Stimulated activated memory B cell treated with anti-CD40 and anti-IgM and Interleukin-4, amounts not matched to agents 10 μg/mL and 1 μg/mL and 100 μg/mL, for 72 hours (primary cell): Measurements from ENCODE around the gene SIRT6.

Source experiments
- ATAC-seq: fragments of 150-1000 bp; cut with Tn5 transposase; 2 replicates; pipeline ENCODE4 v1.10.0; 2021
- H3K27ac Mint-ChIP-seq: one replicate; pipeline ENCODE4 v1.8.0; 2022; ENCODE audit warnings: mild to moderate bottlenecking, mixed read lengths
- H3K27me3 Mint-ChIP-seq: one replicate; pipeline ENCODE4 v1.8.0; 2022; ENCODE audit warnings: mixed read lengths
- H3K36me3 Mint-ChIP-seq: one replicate; pipeline ENCODE4 v1.8.0; 2022; ENCODE audit warnings: mixed read lengths
- H3K4me1 Mint-ChIP-seq: one replicate; pipeline ENCODE4 v1.8.0; 2022; ENCODE audit warnings: mixed read lengths
- H3K4me3 Mint-ChIP-seq: one replicate; pipeline ENCODE4 v1.8.0; 2022; ENCODE audit warnings: mild to moderate bottlenecking, moderate library complexity, mixed read lengths
- H3K9me3 Mint-ChIP-seq: one replicate; pipeline ENCODE4 v1.8.0; 2022; ENCODE audit warnings: mixed read lengths

Gene SIRT6

DNA sequence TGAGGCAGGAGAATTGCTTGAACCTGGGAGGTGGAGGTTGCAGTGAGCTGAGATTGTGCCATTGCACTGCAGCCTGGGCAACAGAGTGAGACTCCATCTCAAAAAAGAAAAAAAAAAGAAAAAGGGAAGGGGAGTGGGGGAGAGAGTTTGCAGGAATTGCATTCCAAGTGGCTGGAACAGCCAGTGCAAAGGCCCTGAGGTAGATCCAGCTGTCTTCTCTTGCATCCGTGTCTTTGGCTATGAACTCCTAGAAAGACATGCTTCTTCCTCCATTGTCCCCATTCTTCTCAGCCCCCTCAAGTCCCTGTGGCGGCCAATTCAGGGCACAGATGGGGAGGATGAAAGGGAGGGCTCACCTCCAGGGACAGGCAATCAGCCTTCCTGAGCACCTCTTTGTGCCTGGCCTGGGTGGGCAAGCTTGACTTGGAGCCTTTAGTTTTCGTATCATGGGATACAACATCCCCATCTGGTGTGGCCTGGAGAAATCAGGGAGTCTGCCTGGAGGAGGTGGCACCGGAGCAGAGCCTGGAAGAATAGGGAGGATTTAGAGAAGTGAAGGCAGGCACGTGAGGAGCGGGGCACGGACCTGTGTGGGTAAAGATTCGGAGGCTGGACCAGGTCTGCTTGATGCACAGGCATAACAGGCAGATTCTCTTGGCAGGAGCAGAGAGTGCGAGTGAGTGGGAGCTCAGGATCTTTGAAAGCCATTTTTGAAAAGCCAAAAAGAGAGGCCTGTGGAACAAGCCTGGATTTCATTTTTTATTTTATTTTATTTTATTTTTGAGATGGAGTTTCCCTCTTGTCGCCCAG is 5.2 kb upstream of the SIRT6 start:
- Mint-ChIP-seq H3K9me3 (no peaks in the 10 kb centered on the region), H3K4me1 (peaks cover 27% of the 10 kb centered on the region), H3K36me3 (no peaks in the 10 kb centered on the region), H3K27ac (no peak overlapping the region), H3K27me3 (peaks cover 10% of the 10 kb centered on the region), H3K4me3 (no peak overlapping the region)
- ATAC-seq: no peak

DNA sequence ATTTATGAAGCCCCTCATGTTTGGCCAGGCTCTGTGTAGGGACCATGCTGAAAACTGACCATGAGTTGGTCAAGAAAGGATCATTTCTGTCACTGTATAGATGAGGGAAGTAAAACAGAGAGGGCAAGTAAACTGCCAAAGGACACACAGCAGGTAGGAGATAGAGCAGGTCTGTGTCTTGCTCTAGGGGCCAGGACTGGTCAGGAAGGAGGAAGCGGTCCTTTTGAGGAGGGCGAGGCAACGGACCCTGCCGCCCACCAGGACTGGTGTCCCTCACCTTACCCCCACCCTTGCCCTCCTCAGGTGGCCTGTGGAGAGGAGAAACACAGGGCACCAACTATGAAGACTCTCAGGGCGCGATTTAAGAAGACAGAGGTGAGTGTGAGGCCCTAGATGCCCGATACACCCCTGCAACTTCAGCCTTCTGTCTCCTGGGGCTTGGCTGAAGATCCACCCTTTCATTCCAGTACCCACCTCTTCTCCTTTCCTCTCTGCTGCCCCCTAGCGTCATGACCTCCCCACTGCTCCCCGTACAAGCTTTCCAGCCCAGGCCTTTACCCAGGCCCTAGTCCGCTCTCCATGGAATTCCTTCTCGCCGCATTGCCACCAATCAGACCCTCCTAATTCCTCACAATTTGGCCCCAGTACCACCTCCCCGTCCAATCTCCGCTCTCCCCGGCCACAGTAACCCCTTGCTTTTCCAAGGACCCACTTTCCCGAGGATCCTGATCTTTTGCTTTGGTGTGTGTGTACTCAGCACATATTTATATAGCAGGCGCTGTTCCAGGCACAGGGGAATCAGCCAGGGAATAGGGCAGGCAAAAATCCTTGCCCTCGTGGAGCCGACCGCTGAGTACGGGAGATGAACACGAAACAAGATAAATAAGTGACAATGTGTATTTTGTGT is 4.0 kb upstream of the SIRT6 start:
- peaks cover under 1% of the 10 kb centered on the region for H3K36me3 Mint-ChIP-seq
- H3K4me3 Mint-ChIP-seq: no peak overlapping the region
- no peaks in the 10 kb centered on the region for H3K9me3 Mint-ChIP-seq
- H3K27ac Mint-ChIP-seq: no peak overlapping the region
- peak; percentile 51 for ATAC-seq
- H3K4me1 Mint-ChIP-seq: peaks cover 36% of the 10 kb centered on the region
- H3K27me3 Mint-ChIP-seq: peaks cover 6% of the 10 kb centered on the region

- no peak overlapping the region for H3K27ac Mint-ChIP-seq
- peaks cover 44% of the 10 kb centered on the region for H3K4me1 Mint-ChIP-seq
- no peaks in the 10 kb centered on the region for H3K9me3 Mint-ChIP-seq
- H3K4me3 Mint-ChIP-seq: no peak overlapping the region
- peaks cover 6% of the 10 kb centered on the region for H3K27me3 Mint-ChIP-seq
- no peak for ATAC-seq
- H3K36me3 Mint-ChIP-seq: peaks cover 6% of the 10 kb centered on the region
Observed at GRCh38 chr19:4185413-4186086, 3.2 kb upstream of the SIRT6 start.

GRCh38 chr19:4184718-4185352 is 2.5 kb upstream of the SIRT6 start:
- ATAC-seq: no peak
- H3K4me3 Mint-ChIP-seq: no peak overlapping the region
- H3K9me3 Mint-ChIP-seq: no peaks in the 10 kb centered on the region
- H3K27me3 Mint-ChIP-seq: peaks cover 6% of the 10 kb centered on the region
- H3K4me1 Mint-ChIP-seq: peaks cover 51% of the 10 kb centered on the region
- H3K27ac Mint-ChIP-seq: no peak overlapping the region
- peaks cover 11% of the 10 kb centered on the region for H3K36me3 Mint-ChIP-seq

- no peak for ATAC-seq
- H3K27ac Mint-ChIP-seq: no peak overlapping the region
Observed at GRCh38 chr19:4183967-4184717, 1.8 kb upstream of the SIRT6 start.

DNA sequence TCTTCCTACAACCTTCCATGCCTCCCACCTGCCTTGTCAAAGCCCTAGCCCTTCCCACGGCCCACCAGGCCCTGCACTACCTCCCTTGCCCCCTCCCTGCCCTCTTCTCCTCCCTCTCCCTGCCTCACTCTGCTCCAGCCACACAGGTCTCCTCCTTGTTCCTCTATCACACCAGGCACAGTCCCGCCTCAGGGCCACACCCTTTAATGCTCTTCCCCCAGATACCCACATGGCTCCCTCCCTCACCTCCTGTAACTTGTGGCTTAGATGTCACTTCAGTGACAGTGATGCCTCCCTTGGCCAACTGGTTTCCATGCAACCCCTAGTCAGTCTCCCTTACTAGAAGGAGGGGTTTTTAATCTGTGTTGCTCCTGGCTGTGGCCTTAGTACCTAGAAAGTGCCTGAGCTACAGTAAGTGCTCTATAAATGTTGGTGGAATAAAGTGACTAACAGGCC is 1.3 kb downstream of the SIRT6 start:
- no peaks in the 10 kb centered on the region for H3K27me3 Mint-ChIP-seq
- H3K4me1 Mint-ChIP-seq: peaks cover 55% of the 10 kb centered on the region
- no peaks in the 10 kb centered on the region for H3K9me3 Mint-ChIP-seq
- no peak for ATAC-seq
- peak overlapping the region; percentile 98 for H3K27ac Mint-ChIP-seq
- peaks cover 39% of the 10 kb centered on the region for H3K36me3 Mint-ChIP-seq
- H3K4me3 Mint-ChIP-seq: peak overlapping the region; percentile 98

More at GRCh38 chr19:4183967-4184717, 1.8 kb upstream of the SIRT6 start:
- Mint-ChIP-seq H3K4me3 (peak overlapping the region; percentile 16), H3K36me3 (peaks cover 18% of the 10 kb centered on the region), H3K4me1 (peaks cover 58% of the 10 kb centered on the region), H3K27me3 (peaks cover 6% of the 10 kb centered on the region), H3K9me3 (no peaks in the 10 kb centered on the region)

- no peak for ATAC-seq
- H3K4me1 Mint-ChIP-seq: peaks cover 46% of the 10 kb centered on the region
- H3K36me3 Mint-ChIP-seq: peaks cover 50% of the 10 kb centered on the region
- H3K27ac Mint-ChIP-seq: no peak overlapping the region
- no peak overlapping the region for H3K4me3 Mint-ChIP-seq
- no peaks in the 10 kb centered on the region for H3K9me3 Mint-ChIP-seq
- no peaks in the 10 kb centered on the region for H3K27me3 Mint-ChIP-seq
Observed at GRCh38 chr19:4178990-4179389, 3.4 kb downstream of the SIRT6 start.

DNA sequence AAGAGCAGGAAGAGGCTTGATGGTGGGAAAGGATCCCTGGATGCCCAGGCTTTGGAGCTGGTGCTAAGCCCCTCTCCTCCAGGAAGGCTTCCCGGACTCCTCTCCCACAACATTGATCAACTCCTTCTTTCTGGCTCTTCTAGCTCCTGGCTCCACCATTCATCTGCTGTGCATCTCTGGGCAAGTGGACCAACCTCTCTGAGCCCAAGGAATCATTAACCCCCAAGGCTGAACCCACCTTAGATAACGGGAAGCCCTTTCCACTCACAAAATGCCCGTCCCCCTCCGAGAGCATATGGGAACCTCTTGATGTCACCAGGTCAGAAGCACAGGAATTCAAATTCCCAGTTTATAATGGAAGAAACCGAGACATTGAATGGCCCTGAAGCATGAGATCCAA is 5.2 kb downstream of the SIRT6 start:
- Mint-ChIP-seq H3K4me3 (no peak overlapping the region), H3K4me1 (peaks cover 42% of the 10 kb centered on the region), H3K36me3 (peaks cover 50% of the 10 kb centered on the region), H3K27me3 (peaks cover 12% of the 10 kb centered on the region), H3K27ac (no peak overlapping the region), H3K9me3 (no peaks in the 10 kb centered on the region)
- ATAC-seq: no peak

DNA sequence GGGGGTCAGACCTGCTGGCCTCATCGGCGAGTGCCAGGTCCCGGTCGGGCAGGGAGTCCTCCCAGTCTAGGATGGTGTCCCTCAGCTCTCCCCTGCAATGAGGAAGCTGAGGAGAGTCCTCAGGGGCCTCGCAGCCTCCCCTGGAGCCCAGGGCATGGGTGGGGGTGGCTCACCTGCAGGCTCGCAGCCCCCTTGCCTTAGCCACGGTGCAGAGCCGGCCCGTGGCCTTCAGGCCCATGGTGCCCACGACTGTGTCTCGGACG is 6.8 kb downstream of the SIRT6 start:
- peaks cover 45% of the 10 kb centered on the region for H3K36me3 Mint-ChIP-seq
- no peak for ATAC-seq
- peaks cover 29% of the 10 kb centered on the region for H3K4me1 Mint-ChIP-seq

GRCh38 chr19:4174895-4175668 is 7.3 kb downstream of the SIRT6 start:
- ATAC-seq: peak; percentile 25
- Mint-ChIP-seq H3K36me3 (peaks cover 42% of the 10 kb centered on the region), H3K9me3 (no peaks in the 10 kb centered on the region), H3K4me1 (peaks cover 24% of the 10 kb centered on the region), H3K4me3 (no peak overlapping the region), H3K27ac (no peak overlapping the region), H3K27me3 (peaks cover 27% of the 10 kb centered on the region)

More for the DNA sequence above, 6.8 kb downstream of the SIRT6 start:
- H3K9me3 Mint-ChIP-seq: no peaks in the 10 kb centered on the region
- H3K27ac Mint-ChIP-seq: no peak overlapping the region
- no peak overlapping the region for H3K4me3 Mint-ChIP-seq
- H3K27me3 Mint-ChIP-seq: peaks cover 23% of the 10 kb centered on the region

GRCh38 chr19:4174213-4174894 is 8.0 kb downstream of the SIRT6 start:
- H3K27me3 Mint-ChIP-seq: peaks cover 32% of the 10 kb centered on the region
- H3K4me3 Mint-ChIP-seq: no peak overlapping the region
- H3K4me1 Mint-ChIP-seq: peaks cover 16% of the 10 kb centered on the region
- no peak overlapping the region for H3K27ac Mint-ChIP-seq
- peaks cover 35% of the 10 kb centered on the region for H3K36me3 Mint-ChIP-seq
- no peaks in the 10 kb centered on the region for H3K9me3 Mint-ChIP-seq
- peak; percentile 6 for ATAC-seq

DNA sequence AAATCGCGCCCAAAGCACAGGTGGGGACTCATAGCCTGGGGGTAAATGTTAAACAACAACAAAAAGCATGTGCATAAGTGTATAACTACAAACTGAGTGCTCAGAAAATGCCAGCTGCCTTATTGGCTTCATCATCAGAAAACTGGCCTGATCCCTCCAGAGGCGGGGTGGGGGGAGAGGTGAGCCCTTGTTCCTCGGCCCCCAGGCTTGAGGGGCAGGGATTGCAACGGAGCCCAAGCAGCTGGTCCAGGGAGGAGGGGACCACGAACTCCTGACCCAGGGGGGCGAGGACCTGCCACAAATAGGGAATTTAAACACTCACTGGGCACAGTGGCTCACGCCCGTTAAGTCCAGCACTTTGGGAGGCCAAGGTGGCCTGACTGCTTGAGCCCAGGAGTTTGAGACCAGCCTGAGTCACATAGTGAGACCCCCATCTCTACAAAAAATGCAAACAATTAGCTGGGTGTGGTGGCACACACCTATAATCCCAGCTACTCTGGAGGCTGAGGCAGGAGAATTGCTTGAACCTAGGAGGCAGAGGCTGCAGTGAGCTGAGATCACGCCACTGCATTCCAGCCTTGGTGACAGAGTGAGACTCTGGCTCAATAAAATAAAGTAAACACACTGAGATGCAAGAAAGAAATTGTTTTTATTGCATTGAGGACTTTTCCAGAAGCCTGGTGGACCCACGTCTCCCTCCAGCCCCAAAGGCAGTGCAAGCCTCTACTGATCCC is 8.7 kb downstream of the SIRT6 start:
- Mint-ChIP-seq H3K4me3 (no peak overlapping the region), H3K27ac (no peak overlapping the region), H3K9me3 (no peaks in the 10 kb centered on the region), H3K27me3 (peaks cover 39% of the 10 kb centered on the region), H3K4me1 (peaks cover 11% of the 10 kb centered on the region), H3K36me3 (peaks cover 28% of the 10 kb centered on the region)
- no peak for ATAC-seq
